Measurements from ENCODE around the gene HDAC4.

Gene HDAC4

GRCh38 chr2:239132786-239133185 lies 268.0 kb downstream of the HDAC4 start:
- no peak for TF ChIP-seq FOXM1 (IDR thresholded peaks at IDR 0.05; ENCODE audit: borderline replicate concordance, low read depth)
- no peak for TF ChIP-seq YY1 (IDR thresholded peaks at IDR 0.05; ENCODE audit: low read depth)
- TF ChIP-seq ZBTB7A (IDR thresholded peaks at IDR 0.05; ENCODE audit: low read depth): no peak
- TF ChIP-seq CREB1 (IDR thresholded peaks at IDR 0.05; ENCODE audit: low read depth): no peak
- no peak for TF ChIP-seq TEAD4 (IDR thresholded peaks at IDR 0.05)
- no peak for TF ChIP-seq TAF1 (IDR thresholded peaks at IDR 0.05; ENCODE audit: low read depth)

DNA sequence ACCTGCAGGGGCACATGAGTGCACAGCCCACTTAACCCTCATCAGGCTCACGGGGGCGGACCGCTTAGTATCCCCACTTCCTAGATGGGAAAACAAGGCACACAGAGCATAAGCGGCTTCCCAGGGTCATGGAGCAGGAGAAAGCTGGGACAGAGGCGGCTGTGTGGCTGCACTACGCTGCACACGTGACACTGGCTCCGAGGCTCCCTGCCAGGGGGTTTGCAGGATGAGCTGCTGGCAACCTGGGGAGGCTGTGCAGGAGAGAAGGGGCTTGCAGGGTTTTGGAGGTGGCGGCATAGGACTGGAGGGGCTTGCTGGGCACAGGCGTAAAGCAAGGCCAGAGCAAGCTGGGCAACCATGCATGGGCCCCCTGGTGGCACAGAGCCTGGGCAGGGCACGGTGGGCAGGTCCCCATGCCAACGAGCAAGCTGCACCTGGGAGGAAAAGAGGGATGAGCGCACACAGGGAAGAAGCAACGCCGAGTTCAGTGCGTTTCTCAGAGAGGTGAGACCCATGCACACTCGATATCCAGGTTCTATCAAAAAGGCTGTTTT lies 268.6 kb downstream of the HDAC4 start:
- TF ChIP-seq TAF1 (IDR thresholded peaks at IDR 0.05; ENCODE audit: low read depth) (no peak), MAX (IDR thresholded peaks at IDR 0.05) (no peak), ZBTB7A (IDR thresholded peaks at IDR 0.05; ENCODE audit: low read depth) (no peak), CREB1 (IDR thresholded peaks at IDR 0.05; ENCODE audit: low read depth) (no peak), EGR1 (IDR thresholded peaks at IDR 0.05) (no peak), RAD21 (IDR thresholded peaks at IDR 0.05; ENCODE audit: low read depth) (no peak), EP300 (IDR thresholded peaks at IDR 0.05; ENCODE audit: borderline replicate concordance) (no peak), TCF12 (IDR thresholded peaks at IDR 0.05; ENCODE audit: low read depth) (no peak), TEAD4 (IDR thresholded peaks at IDR 0.05) (no peak), NFIC (IDR thresholded peaks at IDR 0.05) (no peak), FOXM1 (IDR thresholded peaks at IDR 0.05; ENCODE audit: borderline replicate concordance, low read depth) (no peak), YY1 (IDR thresholded peaks at IDR 0.05; ENCODE audit: low read depth) (no peak), CEBPB (IDR thresholded peaks at IDR 0.05) (no peak)
- TF ChIP-seq, protein P1, sequence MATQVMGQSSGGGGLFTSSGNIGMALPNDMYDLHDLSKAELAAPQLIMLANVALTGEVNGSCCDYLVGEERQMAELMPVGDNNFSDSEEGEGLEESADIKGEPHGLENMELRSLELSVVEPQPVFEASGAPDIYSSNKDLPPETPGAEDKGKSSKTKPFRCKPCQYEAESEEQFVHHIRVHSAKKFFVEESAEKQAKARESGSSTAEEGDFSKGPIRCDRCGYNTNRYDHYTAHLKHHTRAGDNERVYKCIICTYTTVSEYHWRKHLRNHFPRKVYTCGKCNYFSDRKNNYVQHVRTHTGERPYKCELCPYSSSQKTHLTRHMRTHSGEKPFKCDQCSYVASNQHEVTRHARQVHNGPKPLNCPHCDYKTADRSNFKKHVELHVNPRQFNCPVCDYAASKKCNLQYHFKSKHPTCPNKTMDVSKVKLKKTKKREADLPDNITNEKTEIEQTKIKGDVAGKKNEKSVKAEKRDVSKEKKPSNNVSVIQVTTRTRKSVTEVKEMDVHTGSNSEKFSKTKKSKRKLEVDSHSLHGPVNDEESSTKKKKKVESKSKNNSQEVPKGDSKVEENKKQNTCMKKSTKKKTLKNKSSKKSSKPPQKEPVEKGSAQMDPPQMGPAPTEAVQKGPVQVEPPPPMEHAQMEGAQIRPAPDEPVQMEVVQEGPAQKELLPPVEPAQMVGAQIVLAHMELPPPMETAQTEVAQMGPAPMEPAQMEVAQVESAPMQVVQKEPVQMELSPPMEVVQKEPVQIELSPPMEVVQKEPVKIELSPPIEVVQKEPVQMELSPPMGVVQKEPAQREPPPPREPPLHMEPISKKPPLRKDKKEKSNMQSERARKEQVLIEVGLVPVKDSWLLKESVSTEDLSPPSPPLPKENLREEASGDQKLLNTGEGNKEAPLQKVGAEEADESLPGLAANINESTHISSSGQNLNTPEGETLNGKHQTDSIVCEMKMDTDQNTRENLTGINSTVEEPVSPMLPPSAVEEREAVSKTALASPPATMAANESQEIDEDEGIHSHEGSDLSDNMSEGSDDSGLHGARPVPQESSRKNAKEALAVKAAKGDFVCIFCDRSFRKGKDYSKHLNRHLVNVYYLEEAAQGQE (IDR thresholded peaks at IDR 0.05; ENCODE audit: low read depth): no peak
- TF ChIP-seq, protein P2, sequence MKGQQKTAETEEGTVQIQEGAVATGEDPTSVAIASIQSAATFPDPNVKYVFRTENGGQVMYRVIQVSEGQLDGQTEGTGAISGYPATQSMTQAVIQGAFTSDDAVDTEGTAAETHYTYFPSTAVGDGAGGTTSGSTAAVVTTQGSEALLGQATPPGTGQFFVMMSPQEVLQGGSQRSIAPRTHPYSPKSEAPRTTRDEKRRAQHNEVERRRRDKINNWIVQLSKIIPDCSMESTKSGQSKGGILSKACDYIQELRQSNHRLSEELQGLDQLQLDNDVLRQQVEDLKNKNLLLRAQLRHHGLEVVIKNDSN (IDR thresholded peaks at IDR 0.05): no peak

DNA sequence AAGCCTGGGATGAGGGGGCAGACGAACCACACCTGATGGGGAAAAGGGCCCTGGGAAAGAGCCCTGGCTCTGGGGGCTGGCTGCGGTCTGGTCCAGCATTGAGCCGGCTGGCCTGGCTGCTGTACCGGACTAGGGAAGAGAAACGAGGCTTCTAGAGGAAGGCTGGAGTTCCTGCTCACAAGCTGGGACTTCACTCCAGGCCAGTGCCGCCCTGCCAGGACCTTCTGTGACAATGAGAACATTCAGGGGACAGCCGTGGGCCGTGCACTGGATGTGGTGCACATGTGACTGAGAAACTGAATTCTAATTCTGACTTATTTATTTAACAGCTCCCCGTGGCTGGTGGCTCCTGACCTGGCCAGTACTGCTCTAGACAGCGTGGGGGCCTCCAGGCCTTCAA lies 269.3 kb downstream of the HDAC4 start:
- TF ChIP-seq NFIC (IDR thresholded peaks at IDR 0.05) (no peak), CREB1 (IDR thresholded peaks at IDR 0.05; ENCODE audit: low read depth) (no peak), TAF1 (IDR thresholded peaks at IDR 0.05; ENCODE audit: low read depth) (no peak), TCF12 (IDR thresholded peaks at IDR 0.05; ENCODE audit: low read depth) (no peak), MAX (IDR thresholded peaks at IDR 0.05) (no peak), TEAD4 (IDR thresholded peaks at IDR 0.05) (no peak), EP300 (IDR thresholded peaks at IDR 0.05; ENCODE audit: borderline replicate concordance) (no peak), CEBPB (IDR thresholded peaks at IDR 0.05) (no peak), YY1 (IDR thresholded peaks at IDR 0.05; ENCODE audit: low read depth) (no peak), ZBTB7A (IDR thresholded peaks at IDR 0.05; ENCODE audit: low read depth) (no peak), EGR1 (IDR thresholded peaks at IDR 0.05) (no peak), FOXM1 (IDR thresholded peaks at IDR 0.05; ENCODE audit: borderline replicate concordance, low read depth) (no peak), RAD21 (IDR thresholded peaks at IDR 0.05; ENCODE audit: low read depth) (no peak)
- TF ChIP-seq, protein P2 (IDR thresholded peaks at IDR 0.05): no peak
- TF ChIP-seq, protein P1 (IDR thresholded peaks at IDR 0.05; ENCODE audit: low read depth): no peak

GRCh38 chr2:239130786-239131325 lies 270.0 kb downstream of the HDAC4 start:
- no peak for TF ChIP-seq TEAD4 (IDR thresholded peaks at IDR 0.05)
- no peak for TF ChIP-seq TCF12 (IDR thresholded peaks at IDR 0.05; ENCODE audit: low read depth)
- no peak for TF ChIP-seq TAF1 (IDR thresholded peaks at IDR 0.05; ENCODE audit: low read depth)
- TF ChIP-seq, protein P2 (IDR thresholded peaks at IDR 0.05): no peak
- TF ChIP-seq, protein P1 (IDR thresholded peaks at IDR 0.05; ENCODE audit: low read depth): no peak
- no peak for TF ChIP-seq ZBTB7A (IDR thresholded peaks at IDR 0.05; ENCODE audit: low read depth)
- TF ChIP-seq YY1 (IDR thresholded peaks at IDR 0.05; ENCODE audit: low read depth): no peak
- TF ChIP-seq EGR1 (IDR thresholded peaks at IDR 0.05): no peak
- TF ChIP-seq EP300 (IDR thresholded peaks at IDR 0.05; ENCODE audit: borderline replicate concordance): no peak
- no peak for TF ChIP-seq MAX (IDR thresholded peaks at IDR 0.05)
- no peak for TF ChIP-seq FOXM1 (IDR thresholded peaks at IDR 0.05; ENCODE audit: borderline replicate concordance, low read depth)
- no peak for TF ChIP-seq CEBPB (IDR thresholded peaks at IDR 0.05)
- no peak for TF ChIP-seq RAD21 (IDR thresholded peaks at IDR 0.05; ENCODE audit: low read depth)
- no peak for TF ChIP-seq NFIC (IDR thresholded peaks at IDR 0.05)
- TF ChIP-seq CREB1 (IDR thresholded peaks at IDR 0.05; ENCODE audit: low read depth): no peak

Measured in Ishikawa (cell line).